ENCODE data around the gene CD69.
A peak's percentile ranks its signal among the peaks of the same experiment; 100 is the strongest.
"Not testable (repeated sequence)": the region's sequence is repeated elsewhere in the genome, so short reads cannot be mapped to it uniquely, and the experiment has no call there.

CD69 gene

DNA sequence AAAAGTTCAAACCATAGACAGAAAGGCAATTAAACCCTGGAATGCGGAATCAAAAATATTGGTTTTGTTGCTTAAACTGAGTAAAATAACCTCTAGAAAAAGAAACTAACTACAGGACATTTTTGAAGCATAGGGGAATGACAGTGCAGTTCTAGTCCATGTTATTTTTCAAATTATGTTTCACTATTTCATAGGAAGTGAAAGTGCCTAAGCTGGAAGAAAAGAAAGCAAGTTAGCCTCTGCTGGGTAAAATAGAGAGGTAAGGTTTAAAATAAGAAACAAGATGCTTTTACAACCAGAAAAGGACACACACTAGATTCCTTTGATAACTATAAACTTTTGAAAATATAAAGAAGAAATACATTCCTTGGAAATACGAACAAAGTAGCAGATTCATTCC is 28.9 kb downstream of the CD69 start:
- H3K27ac Mint-ChIP-seq, result peak overlapping the region; percentile 88
- no peaks in the 10 kb centered on the region for H3K27me3 Mint-ChIP-seq
- no peaks in the 10 kb centered on the region for H3K9me3 Mint-ChIP-seq
- peak overlapping the region; percentile 63 for H3K4me3 Mint-ChIP-seq
- peaks cover 28% of the 10 kb centered on the region for H3K4me1 Mint-ChIP-seq (ENCODE audit: low read depth)
- intact Hi-C loops (cut with micrococcal nuclease), result no loop called here
- no peaks in the 10 kb centered on the region for H3K36me3 Mint-ChIP-seq (ENCODE audit: low read depth)

DNA sequence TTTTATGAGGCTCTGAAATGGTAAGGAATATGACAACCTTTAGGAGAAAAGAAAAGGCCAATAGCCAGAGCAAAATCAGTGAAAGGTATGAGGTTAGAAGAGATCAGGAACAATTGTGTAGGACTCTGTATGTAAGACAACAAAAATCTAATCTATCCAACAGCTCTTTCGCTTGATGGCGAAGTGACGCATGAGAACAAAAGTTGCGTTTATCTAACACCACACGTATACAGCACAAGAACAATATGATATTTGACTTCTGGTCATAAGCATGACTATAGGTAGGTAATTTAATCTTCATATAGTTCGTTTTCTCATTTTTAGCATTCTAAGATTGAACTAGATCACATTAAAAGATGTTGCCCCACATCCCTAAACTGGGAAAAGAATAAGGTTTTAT is 29.3 kb downstream of the CD69 start:
- peaks cover 24% of the 10 kb centered on the region for H3K4me1 Mint-ChIP-seq (ENCODE audit: low read depth)
- no peaks in the 10 kb centered on the region for H3K36me3 Mint-ChIP-seq (ENCODE audit: low read depth)
- H3K4me3 Mint-ChIP-seq, result peak overlapping the region; percentile 63
- no peaks in the 10 kb centered on the region for H3K9me3 Mint-ChIP-seq
- intact Hi-C loops (cut with micrococcal nuclease), result no loop called here
- H3K27ac Mint-ChIP-seq, result peak overlapping the region; percentile 88
- no peaks in the 10 kb centered on the region for H3K27me3 Mint-ChIP-seq

DNA sequence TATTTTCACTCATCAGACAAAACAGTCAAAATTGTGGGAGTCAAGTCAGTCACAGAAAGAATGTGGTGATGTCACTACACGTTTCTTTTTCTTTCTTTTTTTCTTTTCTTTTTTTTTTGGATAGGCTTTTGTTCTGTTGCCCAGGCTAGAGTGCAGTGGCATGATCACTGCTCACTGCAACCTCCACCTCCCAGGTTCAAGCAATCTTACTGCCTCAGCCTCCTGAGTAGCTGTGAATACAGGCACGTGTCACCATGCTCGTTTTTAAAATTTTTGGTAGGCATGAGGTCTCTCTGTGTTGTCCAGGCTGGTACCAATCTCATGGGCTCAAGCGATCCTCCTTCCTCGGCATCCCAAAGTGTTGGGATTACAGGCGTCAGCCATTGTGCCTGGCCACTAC is 30.1 kb downstream of the CD69 start:
- Mint-ChIP-seq H3K4me1 (ENCODE audit: low read depth) (peaks cover 19% of the 10 kb centered on the region), H3K36me3 (ENCODE audit: low read depth) (no peaks in the 10 kb centered on the region), H3K4me3 (peak overlapping the region; percentile 32), H3K9me3 (no peaks in the 10 kb centered on the region), H3K27ac (peak overlapping the region; percentile 88), H3K27me3 (no peaks in the 10 kb centered on the region)
- intact Hi-C loops (cut with micrococcal nuclease), result no loop called here

DNA sequence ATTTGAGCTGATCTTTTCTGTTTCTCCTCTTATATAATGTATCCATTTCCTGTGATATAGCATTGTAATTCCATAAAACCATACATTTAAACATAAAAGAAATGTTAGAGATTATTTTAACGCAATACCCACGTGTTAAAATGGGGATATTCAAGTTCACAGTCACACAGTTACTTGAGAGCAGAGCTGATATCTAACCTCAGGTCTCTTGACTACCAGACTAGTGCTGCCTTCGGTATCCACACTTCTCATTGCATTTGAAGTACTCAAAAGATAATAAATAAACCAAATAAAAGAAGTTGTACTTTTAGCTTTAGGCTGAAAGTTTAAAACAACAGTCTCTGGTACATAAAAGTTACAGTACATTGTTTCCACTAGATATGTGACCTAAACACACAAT is 30.7 kb downstream of the CD69 start:
- no peaks in the 10 kb centered on the region for H3K9me3 Mint-ChIP-seq
- no peaks in the 10 kb centered on the region for H3K36me3 Mint-ChIP-seq (ENCODE audit: low read depth)
- intact Hi-C loops (cut with micrococcal nuclease), result no loop called here

DNA sequence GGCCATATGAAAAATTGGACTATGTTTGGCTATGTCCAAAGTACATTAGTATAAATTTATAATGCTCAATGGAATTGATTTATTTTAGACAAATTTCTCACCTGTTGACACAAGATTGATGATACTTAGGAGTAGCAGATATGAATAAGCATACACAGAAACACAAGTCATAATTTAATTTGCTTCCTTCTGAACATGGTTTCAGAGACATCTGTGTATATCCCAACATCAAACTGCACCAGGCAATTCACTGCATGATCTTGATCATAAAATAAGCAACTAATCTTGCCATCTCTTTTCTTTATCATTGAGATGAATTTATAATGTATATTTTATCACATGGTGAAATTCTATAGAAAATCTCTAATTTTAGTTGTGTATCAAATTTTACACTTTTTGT is 31.6 kb downstream of the CD69 start:
- H3K27ac Mint-ChIP-seq, result no peak overlapping the region

More for the DNA sequence above, 30.7 kb downstream of the CD69 start:
- Mint-ChIP-seq H3K4me1 (ENCODE audit: low read depth) (peaks cover 15% of the 10 kb centered on the region), H3K27me3 (no peaks in the 10 kb centered on the region), H3K4me3 (no peak overlapping the region), H3K27ac (no peak overlapping the region)

DNA sequence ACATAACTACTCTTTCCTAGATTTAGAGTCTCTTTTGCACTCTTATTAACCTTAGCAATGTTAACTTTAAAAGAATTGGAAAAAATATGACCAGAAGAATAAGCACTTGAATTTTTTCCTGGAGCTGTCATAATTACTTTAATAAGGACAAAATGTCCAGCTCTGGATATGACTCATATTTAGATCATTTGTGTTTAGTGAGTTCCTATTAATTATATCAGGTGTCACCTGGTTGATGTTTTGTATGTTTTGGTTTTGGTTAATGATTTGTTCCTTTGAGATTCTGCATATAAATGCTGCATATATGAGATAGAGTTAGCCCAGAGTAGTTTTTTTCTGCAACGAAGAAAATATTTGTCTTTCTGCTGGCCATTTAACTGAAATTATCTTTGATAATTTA is 32.9 kb downstream of the CD69 start:
- intact Hi-C loops (cut with micrococcal nuclease), result loop anchor here (5.0 kb wide), 1 partner anchor 76 kb away; no protein-coding TSS in a partner anchor
- no peaks in the 10 kb centered on the region for H3K9me3 Mint-ChIP-seq
- no peaks in the 10 kb centered on the region for H3K36me3 Mint-ChIP-seq (ENCODE audit: low read depth)
- no peaks in the 10 kb centered on the region for H3K27me3 Mint-ChIP-seq
- H3K4me1 Mint-ChIP-seq (ENCODE audit: low read depth), result peaks cover 13% of the 10 kb centered on the region
- no peak overlapping the region for H3K4me3 Mint-ChIP-seq
- H3K27ac Mint-ChIP-seq, result no peak overlapping the region

More for the DNA sequence above, 31.6 kb downstream of the CD69 start:
- intact Hi-C loops (cut with micrococcal nuclease), result loop anchor here (5.0 kb wide), 1 partner anchor 77 kb away; no protein-coding TSS in a partner anchor
- no peaks in the 10 kb centered on the region for H3K27me3 Mint-ChIP-seq
- no peaks in the 10 kb centered on the region for H3K9me3 Mint-ChIP-seq
- no peaks in the 10 kb centered on the region for H3K36me3 Mint-ChIP-seq (ENCODE audit: low read depth)
- H3K4me3 Mint-ChIP-seq, result no peak overlapping the region
- H3K4me1 Mint-ChIP-seq (ENCODE audit: low read depth), result peaks cover 13% of the 10 kb centered on the region

DNA sequence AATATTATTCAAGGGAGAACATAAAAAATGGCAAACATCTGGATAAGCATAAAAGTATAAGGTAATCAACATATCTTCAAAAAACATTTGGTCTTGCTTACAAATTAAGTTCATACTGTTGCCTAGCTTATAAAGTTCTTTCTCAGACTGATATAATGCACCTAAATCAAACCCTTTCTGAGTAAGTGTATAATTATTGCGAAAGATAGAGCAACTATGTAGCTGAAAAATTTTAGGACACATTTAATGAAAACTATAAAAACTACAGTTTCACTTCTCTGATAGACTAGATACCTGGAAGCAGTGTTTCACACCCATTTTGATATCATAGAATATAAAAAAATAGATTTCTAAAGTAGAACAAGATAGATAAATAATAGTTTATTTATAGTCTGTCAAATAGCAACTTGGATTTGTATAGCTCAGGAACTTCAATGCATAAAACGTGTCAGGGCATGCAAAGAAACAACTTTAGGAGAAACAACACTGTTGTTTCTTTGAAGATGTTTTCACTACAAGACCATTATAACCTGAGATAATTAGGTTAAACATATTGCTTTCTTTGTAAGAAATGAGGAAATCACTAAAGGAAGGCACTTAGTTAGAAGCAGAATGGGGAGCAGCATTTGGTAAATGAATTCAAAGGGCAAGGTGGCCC is 35.4 kb downstream of the CD69 start:
- H3K27ac Mint-ChIP-seq, result no peak overlapping the region
- H3K4me1 Mint-ChIP-seq (ENCODE audit: low read depth), result peaks cover 23% of the 10 kb centered on the region
- no peak overlapping the region for H3K4me3 Mint-ChIP-seq
- no peaks in the 10 kb centered on the region for H3K27me3 Mint-ChIP-seq
- intact Hi-C loops (cut with micrococcal nuclease), result loop anchor here (5.0 kb wide), 1 partner anchor 73 kb away; no protein-coding TSS in a partner anchor
- H3K9me3 Mint-ChIP-seq, result no peaks in the 10 kb centered on the region
- H3K36me3 Mint-ChIP-seq (ENCODE audit: low read depth), result no peaks in the 10 kb centered on the region

DNA sequence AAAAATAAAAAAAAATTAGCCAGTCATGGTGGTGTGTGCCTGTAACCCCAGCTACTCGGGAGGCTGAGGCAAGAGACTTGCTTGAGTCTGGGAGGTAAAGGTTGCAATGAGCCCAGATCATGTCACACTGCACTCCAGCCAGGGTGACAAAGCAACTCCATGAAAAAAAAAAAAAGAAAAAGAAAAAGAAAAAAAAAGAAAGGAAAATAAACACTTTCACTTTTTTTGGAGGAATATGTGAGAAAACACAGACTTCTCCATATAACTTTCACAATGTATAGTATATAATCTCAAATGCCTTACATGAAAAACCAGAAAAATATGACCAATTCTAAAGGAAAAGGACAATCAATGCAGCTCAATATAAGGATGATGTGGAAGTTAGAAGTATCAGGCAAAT is 36.7 kb downstream of the CD69 start:
- Mint-ChIP-seq H3K27me3 (no peaks in the 10 kb centered on the region), H3K36me3 (ENCODE audit: low read depth) (peaks cover 6% of the 10 kb centered on the region), H3K9me3 (no peaks in the 10 kb centered on the region), H3K27ac (no peak overlapping the region), H3K4me1 (ENCODE audit: low read depth) (peaks cover 23% of the 10 kb centered on the region), H3K4me3 (no peak overlapping the region)
- intact Hi-C loops (cut with micrococcal nuclease), result no loop called here

DNA sequence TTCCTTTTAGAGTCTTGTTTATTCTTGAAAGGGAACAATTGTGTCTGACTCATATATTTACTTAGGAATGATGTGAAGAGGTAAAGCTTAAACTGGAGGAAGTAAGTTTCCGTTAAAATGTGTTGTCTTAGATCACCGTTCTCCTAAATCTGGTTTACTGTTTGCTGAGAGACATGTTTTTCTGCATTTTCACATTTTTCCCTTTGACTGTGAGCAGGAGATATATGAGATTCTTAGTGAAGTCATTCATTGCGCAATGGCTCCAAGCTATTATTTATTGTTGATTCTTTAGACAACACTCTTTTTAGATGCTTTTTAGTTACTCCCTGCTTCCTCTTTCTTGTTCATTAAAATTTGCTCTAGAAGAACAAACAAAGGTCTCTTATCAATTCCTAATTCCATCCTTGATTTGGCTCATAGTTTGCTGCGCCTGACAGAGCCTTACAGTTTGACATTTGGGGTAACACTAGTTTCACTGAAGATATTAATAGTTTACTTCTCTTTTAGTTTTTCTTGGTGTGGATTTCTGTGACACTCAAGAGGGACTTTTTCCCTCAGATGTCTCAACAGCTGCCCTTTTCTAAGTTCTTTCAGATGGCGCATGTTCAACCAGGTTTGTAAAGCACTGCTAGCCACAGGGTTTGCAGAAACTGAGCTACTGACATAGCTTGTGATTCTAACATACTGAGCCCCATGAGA is 39.2 kb downstream of the CD69 start:
- peaks cover 23% of the 10 kb centered on the region for H3K4me1 Mint-ChIP-seq (ENCODE audit: low read depth)
- peaks cover 9% of the 10 kb centered on the region for H3K36me3 Mint-ChIP-seq (ENCODE audit: low read depth)
- H3K9me3 Mint-ChIP-seq, result no peaks in the 10 kb centered on the region
- intact Hi-C loops (cut with micrococcal nuclease), result no loop called here
- peak overlapping the region; percentile 66 for H3K27ac Mint-ChIP-seq
- no peaks in the 10 kb centered on the region for H3K27me3 Mint-ChIP-seq
- H3K4me3 Mint-ChIP-seq, result no peak overlapping the region

DNA sequence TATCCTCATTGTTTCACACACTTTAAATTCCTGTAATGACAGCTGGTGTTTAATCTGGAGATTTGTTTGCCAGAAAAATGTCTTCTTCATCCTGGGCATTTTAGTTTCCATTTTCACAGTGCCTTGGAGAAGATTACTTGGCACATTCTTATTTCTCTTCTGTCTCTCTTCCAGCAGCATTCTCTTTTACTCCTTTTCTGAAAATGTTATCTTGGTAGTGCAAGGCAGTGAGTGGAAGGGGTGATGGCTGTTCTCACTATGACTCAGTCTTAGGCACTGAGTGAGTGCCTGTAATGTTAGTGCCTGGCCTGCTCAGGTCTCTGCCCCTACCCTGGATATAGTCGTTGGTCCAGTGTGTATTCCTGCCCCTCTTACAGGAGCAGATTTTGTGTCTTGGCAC is 40.9 kb downstream of the CD69 start:
- Mint-ChIP-seq H3K27me3 (no peaks in the 10 kb centered on the region), H3K4me1 (ENCODE audit: low read depth) (peaks cover 31% of the 10 kb centered on the region), H3K9me3 (no peaks in the 10 kb centered on the region), H3K36me3 (ENCODE audit: low read depth) (peaks cover 20% of the 10 kb centered on the region), H3K4me3 (no peak overlapping the region), H3K27ac (no peak overlapping the region)
- intact Hi-C loops (cut with micrococcal nuclease), result no loop called here

DNA sequence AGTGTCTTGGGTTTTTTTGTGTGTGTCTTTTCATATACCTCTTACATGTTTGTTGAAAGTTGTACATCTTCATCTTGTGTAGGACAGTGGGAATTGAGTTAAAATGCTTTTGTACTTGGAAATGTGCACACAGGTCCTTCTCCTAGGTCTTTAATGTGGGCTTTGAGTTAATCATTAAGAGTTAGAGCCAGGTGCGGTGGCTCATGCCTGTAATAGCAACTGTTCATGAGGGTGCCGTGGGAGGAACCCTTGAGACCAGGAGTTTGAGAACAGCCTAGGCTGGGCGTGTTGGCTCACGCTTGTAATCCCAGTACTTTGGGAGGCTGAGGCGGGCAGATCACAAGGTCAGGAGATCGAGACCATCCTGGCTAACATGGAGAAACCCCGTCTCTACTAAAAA is 41.7 kb downstream of the CD69 start:
- Mint-ChIP-seq H3K9me3 (no peaks in the 10 kb centered on the region), H3K4me1 (ENCODE audit: low read depth) (peaks cover 31% of the 10 kb centered on the region), H3K27me3 (no peaks in the 10 kb centered on the region), H3K27ac (no peak overlapping the region), H3K4me3 (no peak overlapping the region), H3K36me3 (ENCODE audit: low read depth) (peaks cover 20% of the 10 kb centered on the region)
- intact Hi-C loops (cut with micrococcal nuclease), result no loop called here

DNA sequence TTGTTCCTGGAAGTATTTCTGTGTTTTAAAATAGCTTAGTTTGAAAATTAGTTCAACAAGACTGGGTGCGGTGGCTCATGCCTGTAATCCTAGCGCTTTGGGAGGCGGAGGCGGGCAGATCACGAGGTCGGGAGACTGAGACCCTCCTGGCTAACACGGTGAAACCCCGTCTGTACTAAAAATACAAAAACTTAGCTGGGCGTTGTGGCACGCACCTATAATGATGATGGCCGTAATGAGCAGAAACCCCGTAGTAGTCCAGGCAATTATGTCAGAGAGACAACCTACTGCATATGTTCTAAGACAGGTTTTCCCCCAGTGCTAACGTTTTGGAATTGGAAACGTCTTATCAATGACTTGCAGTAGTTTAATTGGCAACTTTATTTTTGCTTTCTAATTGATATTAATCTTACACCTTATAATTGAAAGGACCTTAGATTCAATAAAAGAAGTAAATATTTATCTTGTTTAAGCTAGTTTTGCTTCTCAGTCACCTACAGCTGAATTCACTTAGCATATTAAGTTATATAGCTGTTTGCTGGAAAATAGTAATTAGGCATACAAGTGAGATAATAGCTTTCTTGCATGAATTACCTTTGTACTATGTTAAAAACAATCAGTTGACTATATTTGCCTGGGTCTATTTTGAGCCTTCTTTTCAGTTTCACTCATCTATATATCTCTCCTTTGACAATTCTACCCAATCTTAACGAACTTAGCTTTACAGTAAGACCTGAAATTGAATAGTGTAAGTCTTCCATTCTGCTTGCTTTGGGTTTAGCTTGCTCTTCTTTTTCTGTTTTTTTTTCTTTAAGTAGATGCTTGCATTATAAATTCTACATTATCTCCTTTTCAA is 43.4 kb downstream of the CD69 start:
- Mint-ChIP-seq H3K36me3 (ENCODE audit: low read depth) (peaks cover 20% of the 10 kb centered on the region), H3K4me3 (no peak overlapping the region), H3K27ac (no peak overlapping the region), H3K9me3 (no peaks in the 10 kb centered on the region), H3K4me1 (ENCODE audit: low read depth) (peaks cover 30% of the 10 kb centered on the region), H3K27me3 (no peaks in the 10 kb centered on the region)
- intact Hi-C loops (cut with micrococcal nuclease), result no loop called here

DNA sequence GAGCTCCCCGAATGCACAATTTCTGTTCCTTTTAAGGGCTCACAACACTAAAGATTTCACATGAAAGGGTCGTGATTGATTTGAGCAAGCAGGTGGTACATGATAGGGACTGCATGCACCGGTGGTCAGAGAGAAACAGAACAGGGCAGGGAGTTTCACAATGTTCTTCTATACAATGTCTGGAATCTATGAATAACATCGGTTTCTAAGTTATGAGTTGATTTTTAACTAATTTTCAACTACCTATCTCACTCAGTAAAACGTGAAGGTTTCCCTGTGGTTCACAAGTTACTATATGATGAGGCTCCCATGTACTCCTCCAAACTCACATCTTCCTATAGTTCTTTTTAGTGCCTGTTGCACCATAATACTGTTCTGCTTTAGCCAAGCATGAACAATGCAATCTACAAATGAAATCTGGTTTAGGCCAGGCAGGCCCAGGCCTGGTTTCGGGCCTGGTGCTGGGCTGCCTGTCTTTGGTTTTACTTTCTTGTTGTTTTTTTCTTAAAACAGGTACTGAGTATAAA is 47.6 kb downstream of the CD69 start:
- peaks cover 25% of the 10 kb centered on the region for H3K4me1 Mint-ChIP-seq (ENCODE audit: low read depth)
- H3K27ac Mint-ChIP-seq; intact Hi-C loops (cut with micrococcal nuclease): not testable (repeated sequence)

DNA sequence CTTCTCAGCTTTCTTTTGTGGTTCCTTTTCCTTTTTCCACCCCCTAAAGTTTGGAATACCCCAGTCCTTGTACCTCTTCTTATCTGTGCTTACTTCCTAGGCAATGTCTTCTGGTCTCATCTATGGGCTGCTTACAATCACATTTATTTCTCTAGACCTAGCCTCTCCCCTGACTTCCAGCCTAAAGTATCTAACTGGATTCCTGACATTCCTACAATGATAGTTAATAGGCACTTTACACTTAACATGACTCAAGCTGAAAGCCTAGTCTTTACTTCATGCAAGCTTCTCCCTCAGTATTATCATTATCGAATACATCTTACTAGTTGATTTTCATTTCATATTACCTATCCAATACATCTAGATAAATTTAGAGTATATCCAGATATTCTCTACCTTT is 49.0 kb downstream of the CD69 start:
- H3K9me3 Mint-ChIP-seq, result no peaks in the 10 kb centered on the region
- H3K27me3 Mint-ChIP-seq, result no peaks in the 10 kb centered on the region
- peaks cover 36% of the 10 kb centered on the region for H3K4me1 Mint-ChIP-seq (ENCODE audit: low read depth)
- intact Hi-C loops (cut with micrococcal nuclease), result no loop called here
- peaks cover 12% of the 10 kb centered on the region for H3K36me3 Mint-ChIP-seq (ENCODE audit: low read depth)
- H3K27ac Mint-ChIP-seq, result no peak overlapping the region
- H3K4me3 Mint-ChIP-seq, result no peak overlapping the region

More for the DNA sequence above, 47.6 kb downstream of the CD69 start:
- not testable (repeated sequence) for H3K9me3 Mint-ChIP-seq, H3K4me3 Mint-ChIP-seq, H3K27me3 Mint-ChIP-seq
- peaks cover 14% of the 10 kb centered on the region for H3K36me3 Mint-ChIP-seq (ENCODE audit: low read depth)

All from dendritic cell treated with granulocyte-macrophage colony-stimulating factor and Interleukin-4, amounts not matched to agents 40 ng/mL and 50 ng/mL, for 4 days (primary cell).